A549 (cell line): ENCODE results near the gene ANKRD1. TPM values are rescaled to one million over a fixed set of nuclear protein-coding genes. Genes with fewer than 3 reads are reported as not detected.

Experiments used
- ATAC-seq, 2 experiments: fragments of 200-7000 bp in 1 of 2; fragments of >200 bp in 1 of 2; cut with Nextera tagmentation in 1 of 2; cut with Tn5 transposase in 1 of 2; 3 replicates each; pipeline versions ENCODE4 v1.8.0 to v1.9.1; 2018 to 2020; ENCODE audit warnings: mild to moderate bottlenecking in 1 of 2, moderate library complexity in 1 of 2
- CTCF ChIA-PET: fragments of 300-600 bp; sonication (Branson Sonifier 250); formaldehyde crosslinking; extraction: SDS; loops from one replicate; lab custom pipeline; 2021; ENCODE audit warnings: antibody characterized with exemption, inconsistent platforms; lab: Yijun Ruan, JAX
- POLR2A ChIA-PET: fragments of 350-600 bp; formaldehyde crosslinking; extraction: SDS; loops from one replicate; lab custom pipeline; 2021; ENCODE audit warnings: antibody characterized with exemption, inconsistent platforms; lab: Yijun Ruan, JAX
- DNase-seq, 2 experiments: peaks; one replicate each; pipeline versions ENCODE4 v3.0.0 to v3.0.0-alpha.2; 2011 to 2016; ENCODE audit warnings: low read depth in 1 of 2, low spot score in 1 of 2
- FAIRE-seq: peaks from 2 replicates; lab custom pipeline; 2011; peaks lifted over from hg19 to GRCh38; lab: Jason Lieb, UNC
- H3K27ac ChIP-seq, 2 experiments: fragments of >200 bp; sonication (Bioruptor Twin); formaldehyde crosslinking; 3 replicates each; pipeline ENCODE4 v1.5.1; 2016 to 2017
- H3K4me1 ChIP-seq: fragments of >200 bp; sonication (Bioruptor Twin); formaldehyde crosslinking; 3 replicates; pipeline ENCODE4 v1.6.1; 2016
- H3K4me2 ChIP-seq: fragments of >200 bp; sonication (Bioruptor Twin); formaldehyde crosslinking; 3 replicates; pipeline ENCODE4 v1.6.1; 2016
- H3K4me3 ChIP-seq: fragments of >200 bp; sonication (Bioruptor Twin); formaldehyde crosslinking; 3 replicates; pipeline ENCODE4 v1.5.1; 2016
- H3K9me3 ChIP-seq: fragments of >200 bp; sonication (Bioruptor Twin); formaldehyde crosslinking; 3 replicates; pipeline ENCODE4 v1.6.1; 2016
- CEBPB ChIP-seq, 2 experiments: fragments of >200 bp in 1 of 2; sonication (Bioruptor Twin) in 1 of 2; formaldehyde crosslinking in 1 of 2; IDR thresholded peaks; 2 replicates each; pipeline ENCODE4 v1.6.1; 2012 to 2016
- EHF ChIP-seq: fragments of 250-450 bp; sonication (Bioruptor Pico); IDR thresholded peaks from 2 replicates; pipeline ENCODE4 v1.5.0; 2020; ENCODE audit warnings: mild to moderate bottlenecking
- FOSL2 ChIP-seq, 2 experiments: fragments of 450-650 bp in 1 of 2; fragments of >200 bp in 1 of 2; sonication (Bioruptor Twin) in 1 of 2; formaldehyde crosslinking; IDR thresholded peaks; 2 replicates each; pipeline versions ENCODE4 v1.5.0 to v1.6.1; 2016 to 2020; ENCODE audit warnings: mild to moderate bottlenecking in 1 of 2, moderate library complexity in 1 of 2
- GATA3 ChIP-seq: IDR thresholded peaks from 2 replicates; pipeline ENCODE4 v1.6.1; 2012; ENCODE audit warnings: borderline replicate concordance
- HOXA7 ChIP-seq: fragments of 250-450 bp; sonication (Bioruptor Pico); IDR thresholded peaks from 2 replicates; pipeline ENCODE4 v1.5.0; 2020; ENCODE audit warnings: mild to moderate bottlenecking, moderate library complexity
- HOXB13 ChIP-seq: fragments of 250-450 bp; sonication (Bioruptor Pico); IDR thresholded peaks from 2 replicates; pipeline ENCODE4 v1.5.0; 2020; ENCODE audit warnings: low read depth, mild to moderate bottlenecking, moderate library complexity
- JUNB ChIP-seq: fragments of >200 bp; sonication (Bioruptor Twin); formaldehyde crosslinking; IDR thresholded peaks from 2 replicates; pipeline ENCODE4 v1.6.1; 2016
- KDM5A ChIP-seq: fragments of 200-600 bp; sonication (generic); IDR thresholded peaks from 2 replicates; pipeline ENCODE4 v1.6.1; 2016; ENCODE audit warnings: antibody characterized with exemption, mild to moderate bottlenecking
- MAFK ChIP-seq: fragments of 450-650 bp; IDR thresholded peaks from 2 replicates; pipeline ENCODE4 v1.6.1; 2014; ENCODE audit not compliant: partially characterized antibody
- MAZ ChIP-seq: fragments of 150-350 bp; IDR thresholded peaks from 2 replicates; pipeline ENCODE4 v1.6.1; 2014; ENCODE audit warnings: antibody characterized with exemption, low read depth, low read length, borderline replicate concordance
- NFE2L2 ChIP-seq: fragments of 150-350 bp; conservative IDR thresholded peaks from 2 replicates; pipeline ENCODE4 v1.6.1; 2014; ENCODE audit warnings: low read length
- POLR2A ChIP-seq: IDR thresholded peaks from 2 replicates; pipeline ENCODE4 v1.6.1; 2012; ENCODE audit warnings: mild to moderate bottlenecking, low read length
- POLR2AphosphoS2 ChIP-seq: conservative IDR thresholded peaks from 2 replicates; pipeline ENCODE4 v1.6.1; 2012; ENCODE audit warnings: low read length, improper control_type of control experiment, inconsistent platforms
- RAD21 ChIP-seq, 2 experiments: fragments of >200 bp in 1 of 2; sonication (Bioruptor Twin) in 1 of 2; formaldehyde crosslinking in 1 of 2; IDR thresholded peaks in 1 of 2; conservative IDR thresholded peaks in 1 of 2; 2 replicates in 1 of 2; 3 replicates in 1 of 2; pipeline ENCODE4 v1.6.1; 2012 to 2018; ENCODE audit warnings: inconsistent platforms in 1 of 2
- SREBF2 ChIP-seq: fragments of 450-650 bp; IDR thresholded peaks from 2 replicates; pipeline ENCODE4 v1.6.1; 2014; ENCODE audit warnings: mild to moderate bottlenecking, moderate library complexity
- TFCP2L1 ChIP-seq: fragments of 250-450 bp; sonication (Bioruptor Pico); IDR thresholded peaks from 2 replicates; pipeline ENCODE4 v1.5.0; 2021; ENCODE audit warnings: mild to moderate bottlenecking
- TP53 ChIP-seq: fragments of 250-450 bp; sonication (Bioruptor Pico); IDR thresholded peaks from 2 replicates; pipeline ENCODE4 v1.5.0; 2021; ENCODE audit warnings: mild to moderate bottlenecking, moderate library complexity
- ZNF302 ChIP-seq: fragments of 250-450 bp; sonication (Bioruptor Pico); IDR thresholded peaks from 2 replicates; pipeline ENCODE4 v1.9.0; 2021; ENCODE audit warnings: inconsistent platforms, mild to moderate bottlenecking, moderate library complexity
- WGBS: methylation state at CpG from one replicate; pipeline ENCODE4 v1.1.6; 2017; ENCODE audit errors: missing lambda C conversion rate; 5-methylcytosine and 5-hydroxymethylcytosine counted together
- polyA plus RNA-seq, 4 experiments: library from polyadenylated mRNA; depleted of rRNA in 3 of 4; stranded (reverse); fragments of >200 nt; fragmentation: RNase III in 1 of 4; extraction: RNeasy Plus Mini Kit Qiagen cat#74134 plus additional on column Dnase treatment in 1 of 4; gene quantifications; 2 replicates in 3 of 4; 3 replicates in 1 of 4; pipeline ENCODE4 v1.2.3, GENCODE V29; 2011 to 2017
- TF ChIP-seq, protein P1 (sequence below): IDR thresholded peaks from 2 replicates; pipeline ENCODE4 v1.6.1; 2012
- TF ChIP-seq, protein P2 (sequence below): fragments of 150-350 bp; IDR thresholded peaks from 2 replicates; pipeline ENCODE4 v1.6.1; 2014; ENCODE audit warnings: low read depth, mild to moderate bottlenecking, low read length
- TF ChIP-seq, protein P3 (sequence below): fragments of >200 bp; sonication (Bioruptor Twin); formaldehyde crosslinking; IDR thresholded peaks from 3 replicates; pipeline ENCODE4 v1.6.1; 2016
- TF ChIP-seq, protein P4 (sequence below): fragments of >200 bp; sonication (Bioruptor Twin); formaldehyde crosslinking; IDR thresholded peaks from 2 replicates; pipeline ENCODE4 v1.6.1; 2016

ANKRD1 gene
- polyA plus RNA-seq, 2 of the 4 experiments (the other 2 are of a cell fraction), result 10.7 to 17.1 TPM

DNA sequence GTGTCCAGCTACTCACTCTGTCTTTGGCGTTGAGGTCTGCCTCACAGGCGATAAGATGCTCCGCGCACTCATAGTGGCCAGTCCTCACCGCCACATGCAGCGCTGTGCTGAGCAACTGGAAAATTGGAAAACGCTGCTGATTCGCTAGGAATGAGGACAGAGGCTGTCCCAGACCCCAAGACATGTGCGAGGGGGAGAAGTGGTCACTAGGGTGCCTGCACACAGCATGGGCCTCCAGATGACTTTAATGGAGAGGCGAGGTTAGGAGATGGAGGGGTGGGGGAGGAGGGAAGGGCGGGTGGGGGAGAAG, 5.2 kb downstream of the ANKRD1 start:
- 93% methylated on average over 10 of the region's 11 CpGs for WGBS
- no peak for FAIRE-seq
- CTCF ChIA-PET, result interaction anchor here (1.3 to 1.8 kb wide), 2 partner anchors 91 to 336 kb away, joined by 3 to 5 read pairs; no protein-coding TSS in a partner anchor

DNA sequence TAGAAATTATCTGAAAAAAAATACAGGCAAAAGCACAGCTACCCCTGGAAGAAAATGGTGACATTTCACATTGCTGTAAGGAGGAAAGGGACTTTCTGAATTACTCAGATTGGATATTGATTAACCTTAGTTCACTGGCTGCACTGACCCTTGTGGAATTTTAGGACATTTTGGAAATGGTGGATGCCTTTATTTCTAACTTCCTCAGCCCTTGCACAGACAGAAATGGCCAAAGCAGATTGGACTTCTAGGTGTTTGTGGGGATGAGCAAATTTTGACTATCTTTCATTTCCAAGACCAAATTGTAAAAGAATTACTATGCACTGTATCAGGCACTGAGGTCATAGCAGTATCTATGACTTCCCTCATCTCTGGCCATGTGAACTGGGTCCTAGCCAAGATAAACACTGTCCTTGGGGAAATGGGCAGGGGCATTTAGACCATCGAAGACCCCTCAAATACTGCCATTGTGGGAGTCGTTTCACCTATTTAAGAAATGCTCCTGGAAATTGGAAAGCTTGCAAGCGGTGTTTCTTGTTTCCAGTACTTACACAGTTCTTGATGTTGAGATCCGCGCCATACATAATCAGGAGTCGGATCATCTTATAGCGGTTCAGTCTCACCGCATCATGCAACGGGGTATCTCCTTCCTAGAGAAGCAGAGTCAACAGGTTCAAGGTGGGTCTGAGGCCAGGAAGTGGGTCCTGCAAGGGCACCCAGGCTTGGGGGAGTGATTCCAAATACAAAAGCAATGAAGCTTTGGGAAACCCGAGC, 5.7 kb downstream of the ANKRD1 start:
- Histone ChIP-seq H3K4me2 (no peak overlapping the region), H3K4me3 (no peak overlapping the region), H3K4me1 (peaks cover 26% of the 10 kb centered on the region), H3K9me3 (no peaks in the 10 kb centered on the region), H3K27ac (no peak overlapping the region)
- FAIRE-seq, result no peak
- WGBS, result 89% methylated on average over 10 of the region's 10 CpGs
- TF ChIP-seq HOXB13 (CRISPR knock-in tag) (no peak), RAD21 (conservative IDR thresholded peaks at IDR 0.05 in 1 of 2, IDR thresholded peaks at IDR 0.05 in 1 of 2) (no peak), MAFK (no peak), KDM5A (no peak), POLR2AphosphoS2 (no peak), CEBPB (IDR thresholded peaks at IDR 0.05) (no peak)
- TF ChIP-seq, protein P1, sequence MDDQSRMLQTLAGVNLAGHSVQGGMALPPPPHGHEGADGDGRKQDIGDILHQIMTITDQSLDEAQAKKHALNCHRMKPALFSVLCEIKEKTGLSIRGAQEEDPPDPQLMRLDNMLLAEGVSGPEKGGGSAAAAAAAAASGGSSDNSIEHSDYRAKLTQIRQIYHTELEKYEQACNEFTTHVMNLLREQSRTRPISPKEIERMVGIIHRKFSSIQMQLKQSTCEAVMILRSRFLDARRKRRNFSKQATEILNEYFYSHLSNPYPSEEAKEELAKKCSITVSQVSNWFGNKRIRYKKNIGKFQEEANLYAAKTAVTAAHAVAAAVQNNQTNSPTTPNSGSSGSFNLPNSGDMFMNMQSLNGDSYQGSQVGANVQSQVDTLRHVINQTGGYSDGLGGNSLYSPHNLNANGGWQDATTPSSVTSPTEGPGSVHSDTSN, result no peak
- TF ChIP-seq, protein P2, sequence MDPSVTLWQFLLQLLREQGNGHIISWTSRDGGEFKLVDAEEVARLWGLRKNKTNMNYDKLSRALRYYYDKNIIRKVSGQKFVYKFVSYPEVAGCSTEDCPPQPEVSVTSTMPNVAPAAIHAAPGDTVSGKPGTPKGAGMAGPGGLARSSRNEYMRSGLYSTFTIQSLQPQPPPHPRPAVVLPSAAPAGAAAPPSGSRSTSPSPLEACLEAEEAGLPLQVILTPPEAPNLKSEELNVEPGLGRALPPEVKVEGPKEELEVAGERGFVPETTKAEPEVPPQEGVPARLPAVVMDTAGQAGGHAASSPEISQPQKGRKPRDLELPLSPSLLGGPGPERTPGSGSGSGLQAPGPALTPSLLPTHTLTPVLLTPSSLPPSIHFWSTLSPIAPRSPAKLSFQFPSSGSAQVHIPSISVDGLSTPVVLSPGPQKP, result no peak
- TF ChIP-seq, protein P3, sequence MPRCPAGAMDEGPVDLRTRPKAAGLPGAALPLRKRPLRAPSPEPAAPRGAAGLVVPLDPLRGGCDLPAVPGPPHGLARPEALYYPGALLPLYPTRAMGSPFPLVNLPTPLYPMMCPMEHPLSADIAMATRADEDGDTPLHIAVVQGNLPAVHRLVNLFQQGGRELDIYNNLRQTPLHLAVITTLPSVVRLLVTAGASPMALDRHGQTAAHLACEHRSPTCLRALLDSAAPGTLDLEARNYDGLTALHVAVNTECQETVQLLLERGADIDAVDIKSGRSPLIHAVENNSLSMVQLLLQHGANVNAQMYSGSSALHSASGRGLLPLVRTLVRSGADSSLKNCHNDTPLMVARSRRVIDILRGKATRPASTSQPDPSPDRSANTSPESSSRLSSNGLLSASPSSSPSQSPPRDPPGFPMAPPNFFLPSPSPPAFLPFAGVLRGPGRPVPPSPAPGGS, result no peak
- DNase-seq, result no peak
- ChIA-PET POLR2A (no interaction called here), CTCF (interaction anchor here (0.8 to 1.8 kb wide), 3 partner anchors 91 to 337 kb away, joined by 3 to 5 read pairs (median 3); no protein-coding TSS in a partner anchor)
- ATAC-seq, result no peak

More for the DNA sequence above, 5.2 kb downstream of the ANKRD1 start:
- DNase-seq (no peak), ATAC-seq (no peak)
- no peak overlapping the region for H3K4me2 ChIP-seq
- H3K4me1 ChIP-seq, result peaks cover 32% of the 10 kb centered on the region
- H3K4me3 ChIP-seq, result no peak overlapping the region
- TF ChIP-seq SREBF2 (no peak), EHF (no peak), POLR2A (no peak), ZNF302 (CRISPR knock-in tag) (no peak), FOSL2 (IDR thresholded peaks at IDR 0.05) (no peak), FOSL2 (CRISPR knock-in tag; IDR thresholded peaks at IDR 0.05) (no peak), TP53 (CRISPR knock-in tag) (no peak), JUNB (no peak), HOXB13 (CRISPR knock-in tag) (no peak), HOXA7 (no peak)
- TF ChIP-seq, protein P4, sequence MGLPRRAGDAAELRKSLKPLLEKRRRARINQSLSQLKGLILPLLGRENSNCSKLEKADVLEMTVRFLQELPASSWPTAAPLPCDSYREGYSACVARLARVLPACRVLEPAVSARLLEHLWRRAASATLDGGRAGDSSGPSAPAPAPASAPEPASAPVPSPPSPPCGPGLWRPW, result no peak
- H3K27ac ChIP-seq, result no peak overlapping the region
- no peaks in the 10 kb centered on the region for H3K9me3 ChIP-seq
- POLR2A ChIA-PET, result no interaction called here

DNA sequence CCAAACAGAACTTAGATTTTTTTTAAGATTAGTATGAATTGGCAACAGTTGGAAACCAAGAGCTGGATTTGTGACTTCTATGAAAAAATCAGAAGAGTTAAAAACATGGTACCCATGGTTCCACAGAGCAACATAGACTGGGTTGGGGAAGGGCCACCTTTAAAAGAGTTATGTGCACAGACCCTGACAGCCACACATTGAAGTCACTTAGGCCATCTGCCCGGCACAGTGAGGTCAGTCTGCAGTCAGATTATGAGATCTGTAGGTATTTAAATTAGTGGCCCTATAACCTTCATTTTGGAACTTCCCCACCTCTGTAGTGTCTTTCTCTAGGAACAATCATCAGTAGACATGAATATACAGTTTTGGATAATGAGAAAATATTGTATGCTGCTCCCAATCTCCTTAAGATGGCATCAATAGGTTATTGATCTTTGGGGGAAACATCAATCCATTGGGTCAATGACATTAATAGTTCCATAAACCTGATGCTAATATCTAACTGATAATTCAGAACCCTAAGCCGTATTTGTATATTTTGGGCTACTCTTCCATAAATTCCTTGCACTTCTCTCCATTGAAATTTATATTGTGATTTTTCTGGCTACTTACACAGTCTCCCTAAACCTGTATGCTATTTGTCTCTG, 7.0 kb downstream of the ANKRD1 start:
- ChIA-PET POLR2A (no interaction called here), CTCF (interaction anchor here (0.8 to 4.3 kb wide), 3 partner anchors 92 to 337 kb away, joined by 3 to 57 read pairs (median 5); no protein-coding TSS in a partner anchor)
- no peak for FAIRE-seq
- Histone ChIP-seq H3K4me2 (no peak overlapping the region), H3K4me1 (peaks cover 13% of the 10 kb centered on the region; the same call in 2 of the 3 replicates), H3K27ac (no peak overlapping the region), H3K4me3 (no peak overlapping the region), H3K9me3 (no peaks in the 10 kb centered on the region)
- no peak for DNase-seq
- WGBS, result 88% methylated on average over 2 of the region's 2 CpGs
- no peak for ATAC-seq
- TF ChIP-seq MAZ (no peak), TFCP2L1 (CRISPR knock-in tag) (no peak), NFE2L2 (no peak), GATA3 (no peak)
